HepG2 (cell line): Measurements from ENCODE around the gene COG8. TPM values are rescaled to one million over a fixed set of nuclear protein-coding genes. Genes with fewer than 3 reads are reported as not detected.

Experiments used
- BHLHE40 ChIP-seq: IDR thresholded peaks from 2 replicates; pipeline ENCODE4 v1.6.1; 2011; ENCODE audit warnings: low read length, improper control_type of control experiment
- CEBPG ChIP-seq: IDR thresholded peaks from 2 replicates; pipeline ENCODE4 v1.6.1; 2016
- DNMT3B ChIP-seq: conservative IDR thresholded peaks from 2 replicates; pipeline ENCODE4 v1.6.1; 2016; ENCODE audit warnings: missing biosample characterization, control low read depth
- EED ChIP-seq: sonication (generic); formaldehyde crosslinking; IDR thresholded peaks from 2 replicates; pipeline ENCODE4 v1.5.0; 2020; ENCODE audit warnings: mild to moderate bottlenecking, missing genetic modification reagents
- GATAD2A ChIP-seq: IDR thresholded peaks from 2 replicates; pipeline ENCODE4 v1.6.1; 2016
- MBNL3 ChIP-seq: fragments of 250-450 bp; sonication (Bioruptor Pico); conservative IDR thresholded peaks from 2 replicates; pipeline ENCODE4 v1.8.0; 2022; ENCODE audit warnings: mild to moderate bottlenecking, inconsistent platforms
- NFE2L2 ChIP-seq: fragments of 150-350 bp; IDR thresholded peaks from 2 replicates; pipeline ENCODE4 v1.6.1; 2014; ENCODE audit warnings: low read length
- NFKBIZ ChIP-seq: IDR thresholded peaks from 2 replicates; pipeline ENCODE4 v1.6.1; 2018; ENCODE audit warnings: missing genetic modification reagents, missing compliant biosample characterization
- SCMH1 ChIP-seq: sonication (generic); formaldehyde crosslinking; IDR thresholded peaks from 2 replicates; pipeline ENCODE4 v1.9.0; 2021; ENCODE audit warnings: missing genetic modification reagents, mild to moderate bottlenecking, borderline replicate concordance
- SIN3A ChIP-seq: IDR thresholded peaks from 2 replicates; pipeline ENCODE4 v1.6.1; 2011; ENCODE audit warnings: low read depth, mild to moderate bottlenecking, control low read depth, low read length, borderline replicate concordance
- SIN3B ChIP-seq: fragments of 150-350 bp; IDR thresholded peaks from 2 replicates; pipeline ENCODE4 v1.6.1; 2014; ENCODE audit warnings: low read length
- TEAD2 ChIP-seq: sonication (generic); formaldehyde crosslinking; IDR thresholded peaks from 2 replicates; pipeline ENCODE4 v1.9.0; 2021; ENCODE audit warnings: missing genetic modification reagents
- ZNF274 ChIP-seq: sonication (generic); formaldehyde crosslinking; IDR thresholded peaks from 2 replicates; pipeline ENCODE4 v1.5.1; 2020; ENCODE audit warnings: mild to moderate bottlenecking, missing genetic modification reagents
- ZNF44 ChIP-seq: sonication (generic); formaldehyde crosslinking; IDR thresholded peaks from 2 replicates; pipeline ENCODE4 v1.5.1; 2020; ENCODE audit warnings: mild to moderate bottlenecking, missing genetic modification reagents
- ZNF605 ChIP-seq: sonication (generic); formaldehyde crosslinking; IDR thresholded peaks from 2 replicates; pipeline ENCODE4 v1.8.0; 2022; ENCODE audit warnings: mild to moderate bottlenecking, missing genetic modification reagents
- ZNF816 ChIP-seq: sonication (generic); formaldehyde crosslinking; IDR thresholded peaks from 2 replicates; pipeline ENCODE4 v1.8.0; 2022; ENCODE audit warnings: missing genetic modification reagents, mild to moderate bottlenecking, borderline replicate concordance
- ZNF839 ChIP-seq: sonication (generic); formaldehyde crosslinking; IDR thresholded peaks from 2 replicates; pipeline ENCODE4 v1.4.0; 2020; ENCODE audit warnings: missing genetic modification reagents, mild to moderate bottlenecking, borderline replicate concordance
- ZNF850 ChIP-seq: sonication (generic); formaldehyde crosslinking; conservative IDR thresholded peaks from 2 replicates; pipeline ENCODE4 v1.9.0; 2021; ENCODE audit warnings: mild to moderate bottlenecking, missing genetic modification reagents
- polyA plus RNA-seq, 8 experiments: library from polyadenylated mRNA; depleted of rRNA in 3 of 8; stranded (reverse) in 7 of 8; unstranded in 1 of 8; fragments of >200 nt; fragmentation: Illumina TruSeq in 4 of 8; extraction: Trizol in 4 of 8; gene quantifications; 2 replicates each; pipeline versions ENCODE4 v1.2.1 to v1.2.3, GENCODE V29; 2011 to 2016; ENCODE audit warnings: low read depth in 4 of 8, missing spikeins in 1 of 8, mixed read lengths in 1 of 8; ENCODE audit not compliant: insufficient read depth in 1 of 8
- total RNA-seq, 5 experiments: library from RNA; depleted of rRNA; stranded (reverse); fragments of >200 nt; fragmentation: Illumina TruSeq; extraction: Trizol; gene quantifications; 2 replicates each; pipeline ENCODE4 v1.2.3, GENCODE V29; 2016; ENCODE audit warnings: low read depth in 1 of 5
- TF ChIP-seq, protein P1 (sequence below): sonication (generic); formaldehyde crosslinking; IDR thresholded peaks from 2 replicates; pipeline ENCODE4 v1.5.1; 2020; ENCODE audit warnings: mild to moderate bottlenecking, missing genetic modification reagents
- TF ChIP-seq, protein P2 (sequence below): sonication (generic); formaldehyde crosslinking; IDR thresholded peaks from 2 replicates; pipeline ENCODE4 v1.5.0; 2020; ENCODE audit warnings: mild to moderate bottlenecking, missing genetic modification reagents, borderline replicate concordance

COG8 gene
- total and polyA plus RNA-seq, 2 of the 13 experiments (the other 11 are each of a cell fraction or from before 2014, with no cell fraction given): 45.5 to 52.1 TPM

DNA sequence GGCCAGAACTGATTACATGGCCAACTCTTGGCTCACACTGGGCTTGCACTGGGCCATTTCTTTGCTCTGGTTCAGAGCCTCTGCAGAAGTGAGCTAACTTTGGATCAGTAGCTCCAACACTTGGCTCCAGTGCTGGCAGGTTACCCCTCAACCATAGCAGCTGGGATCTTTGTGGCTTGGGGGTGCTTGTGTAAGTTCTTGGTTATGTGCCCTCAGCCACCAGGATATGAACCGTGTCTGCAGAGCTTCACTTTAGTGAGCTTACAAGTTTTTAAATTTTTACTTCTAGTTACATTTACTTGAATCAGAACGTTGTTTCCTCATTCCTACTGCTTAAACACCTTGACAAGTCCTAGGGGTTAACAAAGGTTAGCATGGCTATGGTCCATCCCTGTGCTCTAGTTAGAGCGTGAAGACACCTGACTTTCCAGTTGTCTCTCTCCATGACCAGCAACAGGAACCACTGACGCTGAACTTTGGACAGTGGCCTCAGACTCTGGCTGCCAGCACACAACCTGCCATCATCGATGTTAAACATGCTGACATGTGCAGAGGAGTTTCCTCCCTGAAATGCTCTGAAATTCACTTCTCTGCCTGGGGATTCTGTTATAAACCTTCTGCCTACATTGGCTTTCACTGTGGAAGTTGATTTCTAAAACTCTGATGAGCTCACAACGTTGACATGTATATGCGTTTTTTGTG lies 13.0 kb downstream of the COG8 start (continued):
- TF ChIP-seq EED (CRISPR knock-in tag) (no peak), ZNF44 (no peak), ZNF850 (CRISPR knock-in tag) (no peak), SCMH1 (CRISPR knock-in tag) (no peak), CEBPG (peak; percentile 63), ZNF274 (CRISPR knock-in tag) (peak; percentile 69), NFKBIZ (CRISPR knock-in tag) (no peak), GATAD2A (CRISPR knock-in tag) (peak; percentile 74), ZNF839 (CRISPR knock-in tag) (no peak), ZNF605 (CRISPR knock-in tag) (peak; percentile 88), ZNF816 (no peak), BHLHE40 (peak; percentile 64), NFE2L2 (no peak), MBNL3 (no peak), SIN3B (no peak), TEAD2 (CRISPR knock-in tag) (no peak), SIN3A (peak; percentile 91), DNMT3B (CRISPR knock-in tag) (no peak)
- TF ChIP-seq, protein P1, sequence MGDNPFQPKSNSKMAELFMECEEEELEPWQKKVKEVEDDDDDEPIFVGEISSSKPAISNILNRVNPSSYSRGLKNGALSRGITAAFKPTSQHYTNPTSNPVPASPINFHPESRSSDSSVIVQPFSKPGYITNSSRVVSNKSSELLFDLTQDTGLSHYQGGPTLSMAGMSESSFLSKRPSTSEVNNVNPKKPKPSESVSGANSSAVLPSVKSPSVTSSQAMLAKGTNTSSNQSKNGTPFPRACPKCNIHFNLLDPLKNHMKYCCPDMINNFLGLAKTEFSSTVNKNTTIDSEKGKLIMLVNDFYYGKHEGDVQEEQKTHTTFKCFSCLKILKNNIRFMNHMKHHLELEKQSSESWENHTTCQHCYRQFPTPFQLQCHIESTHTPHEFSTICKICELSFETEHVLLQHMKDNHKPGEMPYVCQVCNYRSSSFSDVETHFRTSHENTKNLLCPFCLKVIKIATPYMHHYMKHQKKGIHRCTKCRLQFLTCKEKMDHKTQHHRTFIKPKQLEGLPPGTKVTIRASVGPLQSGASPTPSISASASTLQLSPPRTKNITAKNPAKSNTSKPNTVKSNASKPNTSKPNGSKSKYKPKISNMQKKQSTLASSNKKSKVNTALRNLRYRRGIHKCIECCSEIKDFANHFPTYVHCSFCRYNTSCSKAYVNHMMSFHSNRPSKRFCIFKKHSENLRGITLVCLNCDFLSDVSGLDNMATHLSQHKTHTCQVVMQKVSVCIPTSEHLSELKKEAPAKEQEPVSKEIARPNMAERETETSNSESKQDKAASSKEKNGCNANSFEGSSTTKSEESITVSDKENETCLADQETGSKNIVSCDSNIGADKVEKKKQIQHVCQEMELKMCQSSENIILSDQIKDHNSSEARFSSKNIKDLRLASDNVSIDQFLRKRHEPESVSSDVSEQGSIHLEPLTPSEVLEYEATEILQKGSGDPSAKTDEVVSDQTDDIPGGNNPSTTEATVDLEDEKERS: no peak
- TF ChIP-seq, protein P2, sequence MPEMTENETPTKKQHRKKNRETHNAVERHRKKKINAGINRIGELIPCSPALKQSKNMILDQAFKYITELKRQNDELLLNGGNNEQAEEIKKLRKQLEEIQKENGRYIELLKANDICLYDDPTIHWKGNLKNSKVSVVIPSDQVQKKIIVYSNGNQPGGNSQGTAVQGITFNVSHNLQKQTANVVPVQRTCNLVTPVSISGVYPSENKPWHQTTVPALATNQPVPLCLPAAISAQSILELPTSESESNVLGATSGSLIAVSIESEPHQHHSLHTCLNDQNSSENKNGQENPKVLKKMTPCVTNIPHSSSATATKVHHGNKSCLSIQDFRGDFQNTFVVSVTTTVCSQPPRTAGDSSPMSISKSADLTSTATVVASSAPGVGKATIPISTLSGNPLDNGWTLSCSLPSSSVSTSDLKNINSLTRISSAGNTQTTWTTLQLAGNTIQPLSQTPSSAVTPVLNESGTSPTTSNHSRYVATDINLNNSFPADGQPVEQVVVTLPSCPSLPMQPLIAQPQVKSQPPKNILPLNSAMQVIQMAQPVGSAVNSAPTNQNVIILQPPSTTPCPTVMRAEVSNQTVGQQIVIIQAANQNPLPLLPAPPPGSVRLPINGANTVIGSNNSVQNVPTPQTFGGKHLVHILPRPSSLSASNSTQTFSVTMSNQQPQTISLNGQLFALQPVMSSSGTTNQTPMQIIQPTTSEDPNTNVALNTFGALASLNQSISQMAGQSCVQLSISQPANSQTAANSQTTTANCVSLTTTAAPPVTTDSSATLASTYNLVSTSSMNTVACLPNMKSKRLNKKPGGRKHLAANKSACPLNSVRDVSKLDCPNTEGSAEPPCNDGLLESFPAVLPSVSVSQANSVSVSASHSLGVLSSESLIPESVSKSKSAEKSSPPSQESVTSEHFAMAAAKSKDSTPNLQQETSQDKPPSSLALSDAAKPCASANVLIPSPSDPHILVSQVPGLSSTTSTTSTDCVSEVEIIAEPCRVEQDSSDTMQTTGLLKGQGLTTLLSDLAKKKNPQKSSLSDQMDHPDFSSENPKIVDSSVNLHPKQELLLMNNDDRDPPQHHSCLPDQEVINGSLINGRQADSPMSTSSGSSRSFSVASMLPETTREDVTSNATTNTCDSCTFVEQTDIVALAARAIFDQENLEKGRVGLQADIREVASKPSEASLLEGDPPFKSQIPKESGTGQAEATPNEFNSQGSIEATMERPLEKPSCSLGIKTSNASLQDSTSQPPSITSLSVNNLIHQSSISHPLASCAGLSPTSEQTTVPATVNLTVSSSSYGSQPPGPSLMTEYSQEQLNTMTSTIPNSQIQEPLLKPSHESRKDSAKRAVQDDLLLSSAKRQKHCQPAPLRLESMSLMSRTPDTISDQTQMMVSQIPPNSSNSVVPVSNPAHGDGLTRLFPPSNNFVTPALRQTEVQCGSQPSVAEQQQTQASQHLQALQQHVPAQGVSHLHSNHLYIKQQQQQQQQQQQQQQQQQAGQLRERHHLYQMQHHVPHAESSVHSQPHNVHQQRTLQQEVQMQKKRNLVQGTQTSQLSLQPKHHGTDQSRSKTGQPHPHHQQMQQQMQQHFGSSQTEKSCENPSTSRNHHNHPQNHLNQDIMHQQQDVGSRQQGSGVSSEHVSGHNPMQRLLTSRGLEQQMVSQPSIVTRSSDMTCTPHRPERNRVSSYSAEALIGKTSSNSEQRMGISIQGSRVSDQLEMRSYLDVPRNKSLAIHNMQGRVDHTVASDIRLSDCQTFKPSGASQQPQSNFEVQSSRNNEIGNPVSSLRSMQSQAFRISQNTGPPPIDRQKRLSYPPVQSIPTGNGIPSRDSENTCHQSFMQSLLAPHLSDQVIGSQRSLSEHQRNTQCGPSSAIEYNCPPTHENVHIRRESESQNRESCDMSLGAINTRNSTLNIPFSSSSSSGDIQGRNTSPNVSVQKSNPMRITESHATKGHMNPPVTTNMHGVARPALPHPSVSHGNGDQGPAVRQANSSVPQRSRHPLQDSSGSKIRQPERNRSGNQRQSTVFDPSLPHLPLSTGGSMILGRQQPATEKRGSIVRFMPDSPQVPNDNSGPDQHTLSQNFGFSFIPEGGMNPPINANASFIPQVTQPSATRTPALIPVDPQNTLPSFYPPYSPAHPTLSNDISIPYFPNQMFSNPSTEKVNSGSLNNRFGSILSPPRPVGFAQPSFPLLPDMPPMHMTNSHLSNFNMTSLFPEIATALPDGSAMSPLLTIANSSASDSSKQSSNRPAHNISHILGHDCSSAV (CRISPR knock-in tag): no peak
